H9 (cell line): ENCODE data around the gene STMN3. TPM values are rescaled to one million over a fixed set of nuclear protein-coding genes. Genes with fewer than 3 reads are reported as not detected.
A peak's percentile ranks its signal among the peaks of the same experiment; 100 is the strongest.

Experiments used
- DNase-seq: peaks from one replicate; pipeline ENCODE4 v3.0.0-alpha.2; 2017
- H2AFZ ChIP-seq: one replicate; pipeline ENCODE4 v1.6.1; 2013; ENCODE audit warnings: mild to moderate bottlenecking, low read length, control low read depth, moderate library complexity
- H2AK5ac ChIP-seq: 2 replicates; pipeline ENCODE4 v1.6.1; 2013; ENCODE audit warnings: low read length, control low read depth, mixed read lengths; ENCODE audit not compliant: insufficient read length
- H2BK120ac ChIP-seq: one replicate; pipeline ENCODE4 v1.6.1; 2013; ENCODE audit warnings: low read depth, mild to moderate bottlenecking, low read length, control low read depth, inconsistent platforms; ENCODE audit not compliant: poor library complexity, severe bottlenecking
- H2BK12ac ChIP-seq: 2 replicates; pipeline ENCODE4 v1.6.1; 2013; ENCODE audit warnings: low read length, control low read depth, mixed read lengths, low read depth; ENCODE audit not compliant: insufficient read length
- H2BK15ac ChIP-seq: 2 replicates; pipeline ENCODE4 v1.6.1; 2013; ENCODE audit warnings: low read depth, low read length, control low read depth
- H2BK20ac ChIP-seq: one replicate; pipeline ENCODE4 v1.6.1; 2013; ENCODE audit warnings: low read depth, mild to moderate bottlenecking, low read length, control low read depth, inconsistent platforms; ENCODE audit not compliant: poor library complexity, severe bottlenecking
- H2BK5ac ChIP-seq: 2 replicates; pipeline ENCODE4 v1.6.1; 2013; ENCODE audit warnings: low read length, control low read depth, mixed read lengths; ENCODE audit not compliant: insufficient read length
- H3K14ac ChIP-seq: 2 replicates; pipeline ENCODE4 v1.6.1; 2013; ENCODE audit warnings: low read length, control low read depth; ENCODE audit not compliant: insufficient read depth
- H3K18ac ChIP-seq: 2 replicates; pipeline ENCODE4 v1.6.1; 2013; ENCODE audit warnings: low read depth, mild to moderate bottlenecking, mixed read lengths, low read length, control low read depth; ENCODE audit not compliant: insufficient read length
- H3K23ac ChIP-seq: 2 replicates; pipeline ENCODE4 v1.6.1; 2013; ENCODE audit warnings: low read length, control low read depth, mixed read lengths, low read depth; ENCODE audit not compliant: insufficient read length
- H3K23me2 ChIP-seq: 2 replicates; pipeline ENCODE4 v1.6.1; 2013; ENCODE audit warnings: low read depth, mild to moderate bottlenecking, mixed read lengths, low read length, control low read depth; ENCODE audit not compliant: insufficient read length, poor library complexity, severe bottlenecking
- H3K27ac ChIP-seq: 2 replicates; pipeline ENCODE4 v1.5.1; 2013; ENCODE audit warnings: low read length, control low read depth, mixed read lengths, low read depth; ENCODE audit not compliant: insufficient read length
- H3K27me3 ChIP-seq: 2 replicates; pipeline ENCODE4 v1.6.1; 2013; ENCODE audit warnings: low read length, control low read depth, inconsistent platforms; ENCODE audit not compliant: insufficient read depth
- H3K4ac ChIP-seq: 2 replicates; pipeline ENCODE4 v1.6.1; 2013; ENCODE audit warnings: low read depth, mild to moderate bottlenecking, control low read depth, inconsistent platforms, low read length, moderate library complexity
- H3K4me1 ChIP-seq: 2 replicates; pipeline ENCODE4 v1.6.1; 2013; ENCODE audit warnings: low read length, control low read depth, inconsistent platforms; ENCODE audit not compliant: insufficient read depth
- H3K4me2 ChIP-seq: 2 replicates; pipeline ENCODE4 v1.6.1; 2013; ENCODE audit warnings: low read length, control low read depth, mixed read lengths; ENCODE audit not compliant: insufficient read length, insufficient read depth
- H3K56ac ChIP-seq: 2 replicates; pipeline ENCODE4 v1.6.1; 2013; ENCODE audit warnings: low read depth, mild to moderate bottlenecking, mixed read lengths, low read length, control low read depth; ENCODE audit not compliant: insufficient read length
- H3K79me1 ChIP-seq: 2 replicates; pipeline ENCODE4 v1.6.1; 2013; ENCODE audit warnings: low read depth, mild to moderate bottlenecking, moderate library complexity, low read length, control low read depth, inconsistent platforms; ENCODE audit not compliant: insufficient read depth, poor library complexity, severe bottlenecking
- H3K79me2 ChIP-seq: 2 replicates; pipeline ENCODE4 v1.6.1; 2013; ENCODE audit warnings: low read length, control low read depth, inconsistent platforms; ENCODE audit not compliant: insufficient read depth
- H3K9ac ChIP-seq: 2 replicates; pipeline ENCODE4 v1.6.1; 2013; ENCODE audit warnings: low read length, control low read depth, mixed read lengths; ENCODE audit not compliant: insufficient read length; ENCODE audit errors: extremely low read depth
- H3K9me3 ChIP-seq: one replicate; pipeline ENCODE4 v1.6.1; 2013; ENCODE audit warnings: low read depth, low read length, inconsistent platforms; ENCODE audit not compliant: control insufficient read depth
- H3T11ph ChIP-seq: one replicate; pipeline ENCODE4 v1.6.1; 2013; ENCODE audit warnings: mild to moderate bottlenecking, low read length, control low read depth, inconsistent platforms
- H4K20me1 ChIP-seq: one replicate; pipeline ENCODE4 v1.6.1; 2013; ENCODE audit not compliant: control insufficient read depth, insufficient read length, insufficient read depth
- H4K5ac ChIP-seq: 2 replicates; pipeline ENCODE4 v1.6.1; 2013; ENCODE audit warnings: low read depth, mild to moderate bottlenecking, mixed read lengths, low read length, control low read depth; ENCODE audit not compliant: insufficient read length
- H4K8ac ChIP-seq: replicated peaks from 2 replicates; pipeline ENCODE4 v1.6.1; 2013; ENCODE audit warnings: low read length, control low read depth, mixed read lengths, low read depth; ENCODE audit not compliant: insufficient read length
- H4K91ac ChIP-seq: 2 replicates; pipeline ENCODE4 v1.6.1; 2013; ENCODE audit warnings: low read depth, mild to moderate bottlenecking, moderate library complexity, mixed read lengths, low read length, control low read depth; ENCODE audit not compliant: insufficient read length
- H3K27ac Mint-ChIP-seq, 3 experiments: 2 replicates in 2 of 3; 3 replicates in 1 of 3; pipeline ENCODE4 v1.8.0; 2020 to 2021; ENCODE audit warnings: mixed read lengths in 3 of 3, mild to moderate bottlenecking in 1 of 3, moderate library complexity in 1 of 3
- H3K27me3 Mint-ChIP-seq: 2 replicates; pipeline ENCODE4 v1.8.0; 2021; ENCODE audit warnings: low read depth, mild to moderate bottlenecking, moderate library complexity, mixed read lengths
- H3K36me3 Mint-ChIP-seq, 3 experiments: 2 replicates in 2 of 3; 3 replicates in 1 of 3; pipeline ENCODE4 v1.8.0; 2020 to 2021; ENCODE audit warnings: low read depth in 3 of 3, mixed read lengths in 3 of 3; ENCODE audit not compliant: insufficient read depth in 1 of 3
- H3K4me1 Mint-ChIP-seq, 2 experiments: 2 replicates each; pipeline ENCODE4 v1.8.0; 2020; ENCODE audit warnings: mixed read lengths in 2 of 2
- H3K4me3 Mint-ChIP-seq, 2 experiments: 2 replicates in 1 of 2; 3 replicates in 1 of 2; pipeline ENCODE4 v1.8.0; 2020 to 2021; ENCODE audit warnings: mild to moderate bottlenecking in 2 of 2, mixed read lengths in 2 of 2, moderate library complexity in 1 of 2
- H3K9me3 Mint-ChIP-seq, 2 experiments: 2 replicates in 1 of 2; 3 replicates in 1 of 2; pipeline ENCODE4 v1.8.0; 2020; ENCODE audit warnings: mild to moderate bottlenecking in 2 of 2, mixed read lengths in 2 of 2, moderate library complexity in 1 of 2
- CTCF ChIP-seq: fragments of 200-600 bp; sonication (generic); conservative IDR thresholded peaks from 3 replicates; pipeline ENCODE4 v1.8.0; 2021; ENCODE audit warnings: antibody characterized with exemption, mild to moderate bottlenecking
- WGBS: extraction: QIAGEN DNeasy Blood & Tissue Kit; methylation state at CpG from one replicate; pipeline ENCODE4 v1.1.7; 2013; ENCODE audit warnings: missing lambda C conversion rate, low lambda C conversion rate, mixed read lengths; ENCODE audit not compliant: insufficient read length; ENCODE audit errors: extremely low coverage; 5-methylcytosine and 5-hydroxymethylcytosine counted together
- total RNA-seq: library from RNA; stranded (reverse); gene quantifications from 2 replicates; pipeline ENCODE4 v1.2.1, GENCODE V29; 2021

STMN3 gene
- total RNA-seq, 1 experiment from 2014 or later, result 54.0 TPM

GRCh38 chr20:63695424-63696305, 42.4 kb upstream of the STMN3 start:
- no peak overlapping the region for H4K8ac ChIP-seq
- no peak overlapping the region for H3K27ac ChIP-seq
- DNase-seq, result no peak
- peaks cover 3 to 5% of the 10 kb centered on the region in 2 experiments; a peak in 3 of 5 replicates for H3K9me3 Mint-ChIP-seq
- H3K4me1 ChIP-seq, result no peaks in the 10 kb centered on the region
- H3K18ac ChIP-seq, result no peak overlapping the region
- no peak overlapping the region for H2BK5ac ChIP-seq
- H2BK120ac ChIP-seq, result no peak overlapping the region
- no peak overlapping the region for H2BK15ac ChIP-seq
- no peak for TF ChIP-seq CTCF
- H3K79me1 ChIP-seq, result no peaks in the 10 kb centered on the region
- peaks cover 14 to 20% (median 17%) of the 10 kb centered on the region in 3 experiments; a peak in 6 of 7 replicates for H3K36me3 Mint-ChIP-seq
- peaks cover 6% of the 10 kb centered on the region for H3K27me3 Mint-ChIP-seq
- no peak overlapping the region for H3K56ac ChIP-seq
- no peak overlapping the region for H3K4me2 ChIP-seq
- no peak overlapping the region for H4K91ac ChIP-seq
- no peak overlapping the region for H2AFZ ChIP-seq
- H3K4ac ChIP-seq, result no peak overlapping the region
- no peaks in the 10 kb centered on the region for H3K9me3 ChIP-seq
- no peak overlapping the region for H3K9ac ChIP-seq
- no peaks in the 10 kb centered on the region for H3K27me3 ChIP-seq
- peaks cover 4% of the 10 kb centered on the region for H3K23me2 ChIP-seq
- H3K27ac Mint-ChIP-seq, result peak overlapping the region in 2 of 3 experiments; percentile 61 to 82; a peak in 2 of 7 replicates
- no peak overlapping the region for H2BK12ac ChIP-seq
- H3K79me2 ChIP-seq, result no peaks in the 10 kb centered on the region
- H2BK20ac ChIP-seq, result no peak overlapping the region
- peak overlapping the region in 1 of 2 experiments; percentile 35; a peak in 1 of 5 replicates for H3K4me3 Mint-ChIP-seq
- peaks cover 2 to 10% of the 10 kb centered on the region in 2 experiments for H3K4me1 Mint-ChIP-seq
- no peak overlapping the region for H3K23ac ChIP-seq
- WGBS, result no CpG with 5 or more reads among the region's 25 CpGs
- no peak overlapping the region for H3T11ph ChIP-seq
- H3K14ac ChIP-seq, result no peak overlapping the region
- H4K5ac ChIP-seq, result no peak overlapping the region
- H2AK5ac ChIP-seq, result no peak overlapping the region
- no peaks in the 10 kb centered on the region for H4K20me1 ChIP-seq
